Neural progenitor cell (in vitro differentiated cells): ENCODE data around the gene BABAM1.

Experiments used
- CTCF ChIP-seq: fragments of 200-600 bp; sonication (generic); IDR thresholded peaks from 2 replicates; pipeline ENCODE4 v1.5.1; 2017; ENCODE audit warnings: antibody characterized with exemption, mild to moderate bottlenecking
- EZH2 ChIP-seq: fragments of 200-600 bp; sonication (generic); IDR thresholded peaks from 2 replicates; pipeline ENCODE4 v1.6.1; 2017; ENCODE audit warnings: antibody characterized with exemption, mild to moderate bottlenecking, moderate library complexity
- EZH2phosphoT487 ChIP-seq: fragments of 200-600 bp; sonication (generic); IDR thresholded peaks from 2 replicates; pipeline ENCODE4 v1.6.1; 2017; ENCODE audit warnings: antibody characterized with exemption

DNA sequence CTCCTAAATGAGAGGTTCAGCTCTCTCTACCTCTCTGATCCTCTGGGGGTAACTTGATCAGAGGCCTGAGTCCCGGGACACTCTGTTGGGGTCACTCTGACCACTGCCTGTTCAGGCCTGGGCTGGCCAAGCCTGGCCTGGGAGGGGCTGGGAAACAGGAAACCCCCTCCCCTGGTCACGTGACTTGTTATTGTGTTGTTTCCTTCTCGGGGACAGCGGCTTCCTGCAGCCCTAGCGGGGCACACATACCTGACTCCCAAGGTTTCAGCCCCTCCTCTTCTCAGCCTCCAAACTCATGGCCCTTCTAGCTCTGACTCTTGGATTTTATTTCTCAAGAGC is 2.6 kb upstream of the BABAM1 start, which contains the start of gene USHBP1:
- no peak for TF ChIP-seq EZH2
- TF ChIP-seq CTCF: no peak
- no peak for TF ChIP-seq EZH2phosphoT487
